Measurements from ENCODE around the gene GALNT17. TPM values are rescaled to one million over a fixed set of nuclear protein-coding genes. Genes with fewer than 3 reads are reported as not detected.
"Not testable (repeated sequence)": the region's sequence is repeated elsewhere in the genome, so short reads cannot be mapped to it uniquely, and the experiment has no call there.

GALNT17 gene
- total RNA-seq, 1 experiment from 2014 or later: not detected

GRCh38 chr7:71155236-71155635, 23.3 kb downstream of the GALNT17 start:
- in situ Hi-C loops (cut with HindIII; ENCODE audit: low sequenced_read_pairs): no loop called here
- DNase-seq (ENCODE audit: low spot score): no peak

DNA sequence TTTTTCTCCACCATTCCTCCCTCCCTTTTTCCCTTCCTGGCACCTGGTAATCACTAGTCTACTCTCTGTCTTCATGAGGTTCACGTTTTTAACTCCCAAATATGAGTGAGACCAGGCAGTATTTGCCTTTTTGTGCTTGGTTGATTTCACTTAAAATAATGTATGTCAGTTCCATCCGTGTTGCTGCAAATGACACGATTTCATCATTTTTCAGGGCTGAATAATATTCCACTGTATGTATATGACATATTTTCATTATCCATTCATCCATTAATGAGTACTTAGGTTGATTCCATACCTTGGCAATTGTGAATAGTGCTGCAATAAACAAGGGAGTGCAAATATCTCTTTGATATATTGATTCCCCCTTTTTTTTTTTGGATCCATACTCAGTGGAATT, 25.8 kb downstream of the GALNT17 start:
- DNase-seq (ENCODE audit: low spot score): no peak

DNA sequence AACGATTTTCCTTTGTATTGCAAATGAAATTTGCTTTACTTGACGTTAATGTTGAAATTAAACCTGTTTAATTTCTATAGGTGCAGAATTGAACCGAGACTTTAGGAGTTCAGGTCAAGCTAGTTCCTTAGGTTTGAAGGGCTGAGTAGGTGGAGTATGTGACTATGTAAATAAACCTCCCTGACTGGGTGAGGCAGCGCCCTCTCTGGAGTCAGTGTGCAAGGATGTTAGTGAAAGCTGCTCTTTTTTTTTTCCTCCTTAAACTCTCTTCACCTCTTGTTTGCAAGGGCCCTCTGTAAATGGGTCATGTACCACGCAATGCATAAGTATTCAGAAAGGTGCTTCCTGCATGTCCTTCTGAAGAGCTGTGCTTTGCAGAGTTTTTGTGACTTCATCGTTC, 33.8 kb downstream of the GALNT17 start:
- in situ Hi-C loops (cut with HindIII; ENCODE audit: low sequenced_read_pairs): no loop called here
- no peak for DNase-seq (ENCODE audit: low spot score)

More for the DNA sequence above, 25.8 kb downstream of the GALNT17 start:
- in situ Hi-C loops (cut with HindIII; ENCODE audit: low sequenced_read_pairs): no loop called here

DNA sequence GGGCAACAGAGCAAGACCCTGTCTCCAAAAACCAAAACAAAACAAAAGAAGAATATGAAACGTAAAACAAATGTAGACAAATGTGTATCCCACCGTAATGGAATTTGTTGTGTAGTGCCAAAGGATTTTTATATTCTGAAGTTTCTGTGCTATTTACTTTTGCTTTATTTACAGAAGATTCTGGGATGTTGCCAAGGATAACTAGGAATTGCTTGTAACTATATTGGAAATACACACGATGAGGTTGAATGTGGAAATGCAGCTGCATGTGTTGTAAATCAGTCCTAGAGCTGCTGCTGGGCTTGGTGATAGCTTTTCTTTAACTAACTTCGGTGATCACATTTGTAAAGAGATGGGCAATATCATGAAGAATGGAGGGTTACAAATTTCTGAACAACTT, 39.5 kb downstream of the GALNT17 start:
- no peak for DNase-seq (ENCODE audit: low spot score)
- in situ Hi-C loops (cut with HindIII; ENCODE audit: low sequenced_read_pairs): no loop called here

- DNase-seq (ENCODE audit: low spot score): peak; percentile 60
- in situ Hi-C loops (cut with HindIII; ENCODE audit: low sequenced_read_pairs): no loop called here
These were observed 42.0 kb downstream of the GALNT17 start for GRCh38 chr7:71173955-71174354.

GRCh38 chr7:71182438-71182935, 50.5 kb downstream of the GALNT17 start:
- peak; percentile 84 for DNase-seq (ENCODE audit: low spot score)
- in situ Hi-C loops (cut with HindIII; ENCODE audit: low sequenced_read_pairs): no loop called here

- in situ Hi-C loops (cut with HindIII; ENCODE audit: low sequenced_read_pairs): no loop called here
- DNase-seq (ENCODE audit: low spot score): no peak
These were observed 52.2 kb downstream of the GALNT17 start for GRCh38 chr7:71184136-71184535.

DNA sequence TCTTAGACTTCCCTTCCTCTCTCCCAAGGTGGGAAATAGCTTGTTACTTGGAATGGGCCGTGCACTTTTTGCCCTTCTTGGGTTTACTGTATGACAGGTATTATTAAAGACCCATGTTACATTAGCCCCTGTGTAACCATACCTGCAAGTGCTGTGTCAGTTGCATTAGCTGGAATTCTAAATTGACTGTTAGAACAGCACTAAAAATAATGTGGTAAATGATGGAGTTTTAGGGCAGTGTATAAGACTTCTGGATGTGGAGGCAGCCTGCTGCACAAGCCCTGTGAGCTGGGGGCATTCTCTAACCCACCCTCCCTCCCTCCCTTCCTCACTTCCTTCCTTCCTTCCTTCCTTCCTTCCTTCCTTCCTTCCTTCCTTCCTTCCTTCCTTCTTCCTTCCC, 52.7 kb downstream of the GALNT17 start:
- in situ Hi-C loops (cut with HindIII; ENCODE audit: low sequenced_read_pairs): no loop called here
- DNase-seq (ENCODE audit: low spot score): no peak

- in situ Hi-C loops (cut with HindIII; ENCODE audit: low sequenced_read_pairs): no loop called here
- DNase-seq (ENCODE audit: low spot score): no peak
These were observed 54.7 kb downstream of the GALNT17 start for GRCh38 chr7:71186535-71187057.

DNA sequence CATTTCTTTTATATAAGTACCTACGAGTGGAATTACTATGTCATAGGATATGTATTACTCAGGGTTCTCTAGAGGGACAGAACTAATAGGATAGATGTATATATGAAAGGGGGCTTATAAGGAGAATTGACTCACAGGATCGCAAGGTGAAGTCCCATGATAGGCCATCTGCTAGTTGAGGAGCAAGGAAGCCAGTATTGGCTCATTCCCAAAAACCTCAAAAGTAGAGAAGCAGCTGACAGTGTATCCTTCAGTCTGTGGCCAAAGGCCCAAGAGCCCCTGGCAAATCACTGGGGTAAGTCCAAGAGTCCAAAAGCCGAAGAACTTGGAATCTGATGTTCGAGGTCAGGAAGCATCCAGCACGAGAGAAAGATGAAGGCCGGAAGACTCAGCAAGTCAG, 59.8 kb downstream of the GALNT17 start:
- DNase-seq (ENCODE audit: low spot score): peak; percentile 81
- in situ Hi-C loops (cut with HindIII; ENCODE audit: low sequenced_read_pairs): no loop called here

GRCh38 chr7:71193099-71193810, 61.3 kb downstream of the GALNT17 start:
- in situ Hi-C loops (cut with HindIII; ENCODE audit: low sequenced_read_pairs): no loop called here
- DNase-seq (ENCODE audit: low spot score): peak; percentile 98

- in situ Hi-C loops (cut with HindIII; ENCODE audit: low sequenced_read_pairs): no loop called here
- DNase-seq (ENCODE audit: low spot score): peak; percentile 75
These were observed 66.4 kb downstream of the GALNT17 start for GRCh38 chr7:71198391-71198790.

DNA sequence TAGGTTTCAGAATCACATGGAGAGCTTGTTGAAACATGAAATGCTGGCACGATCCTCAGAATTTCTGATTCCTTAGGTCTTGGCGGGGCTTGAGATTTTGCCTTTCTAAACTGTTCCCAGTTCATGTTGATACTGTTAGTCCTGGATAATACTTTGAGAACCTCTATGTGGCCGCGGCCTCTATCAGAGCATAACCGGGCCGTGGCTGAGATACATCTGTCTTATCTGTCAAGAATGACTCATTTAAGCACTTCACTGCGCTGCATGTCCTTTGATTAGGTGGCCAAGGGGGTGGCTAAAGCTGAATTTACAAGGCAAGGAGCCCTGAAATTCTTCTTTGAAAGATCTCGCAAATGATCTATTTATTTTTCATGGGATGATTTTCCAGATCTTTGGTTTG, 66.9 kb downstream of the GALNT17 start:
- in situ Hi-C loops (cut with HindIII; ENCODE audit: low sequenced_read_pairs): no loop called here
- DNase-seq (ENCODE audit: low spot score): no peak

GRCh38 chr7:71206184-71206583, 74.2 kb downstream of the GALNT17 start:
- in situ Hi-C loops (cut with HindIII; ENCODE audit: low sequenced_read_pairs): no loop called here
- no peak for DNase-seq (ENCODE audit: low spot score)

DNA sequence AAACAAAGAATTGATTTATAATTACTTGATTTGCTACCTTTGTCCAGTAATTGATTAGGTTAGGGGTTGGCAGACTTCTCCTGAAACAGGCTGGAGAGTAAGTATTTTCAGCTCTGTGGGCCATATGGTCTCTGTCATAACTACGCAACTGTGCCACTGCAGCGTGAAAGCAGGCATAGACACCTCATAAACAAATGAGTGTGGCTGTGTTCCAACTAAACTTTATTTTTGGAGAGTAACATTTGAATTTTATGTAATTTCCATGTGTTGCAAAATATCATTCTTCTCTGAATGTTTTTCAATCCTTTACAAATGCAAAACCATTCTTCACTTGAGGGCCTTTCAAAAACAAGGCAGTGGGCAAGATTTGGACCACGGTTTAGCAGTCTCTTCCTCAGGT, 76.9 kb downstream of the GALNT17 start:
- in situ Hi-C loops (cut with HindIII; ENCODE audit: low sequenced_read_pairs): no loop called here
- DNase-seq (ENCODE audit: low spot score): peak; percentile 75

- DNase-seq (ENCODE audit: low spot score); in situ Hi-C loops (cut with HindIII; ENCODE audit: low sequenced_read_pairs): not testable (repeated sequence)
These were observed 77.5 kb downstream of the GALNT17 start for GRCh38 chr7:71209484-71209883.

DNA sequence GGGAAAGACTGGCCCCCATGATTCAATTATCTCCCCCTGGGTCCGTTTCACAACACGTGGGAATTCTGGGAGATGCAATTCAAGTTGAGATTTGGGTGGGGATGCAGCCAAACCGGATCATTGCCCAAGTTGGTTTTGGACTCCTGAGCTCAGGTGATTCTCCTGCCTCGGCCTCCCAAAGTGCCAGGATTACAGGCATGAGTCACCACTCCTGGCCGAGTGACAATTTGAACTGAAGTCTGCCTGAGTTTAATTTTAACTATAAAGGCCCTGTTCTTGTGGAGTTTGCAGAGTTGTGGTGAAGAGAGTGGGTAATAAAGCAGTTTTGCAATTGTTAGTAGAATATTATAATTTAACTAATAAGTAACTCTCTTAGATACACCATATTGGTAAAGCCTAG, 78.3 kb downstream of the GALNT17 start:
- in situ Hi-C loops (cut with HindIII; ENCODE audit: low sequenced_read_pairs): no loop called here
- DNase-seq (ENCODE audit: low spot score): no peak

DNA sequence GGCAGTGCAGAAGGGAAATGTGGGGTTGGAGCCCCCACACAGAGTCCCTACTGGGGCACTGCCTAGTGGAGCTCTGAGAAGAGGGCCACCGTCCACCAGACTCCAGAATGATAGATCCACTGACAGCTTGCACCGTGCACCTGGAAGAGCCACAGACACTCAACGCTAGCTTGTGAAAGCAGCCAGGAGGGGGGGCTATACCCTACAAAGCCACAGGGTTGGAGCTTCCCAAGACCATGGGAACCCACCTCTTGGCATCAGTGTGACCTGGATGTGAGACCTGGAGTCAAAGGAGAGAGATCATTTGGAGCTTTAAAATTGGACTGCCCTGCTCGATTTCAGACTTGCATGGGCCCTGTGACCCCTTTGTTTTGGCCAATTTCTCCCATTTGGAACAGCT, 80.5 kb downstream of the GALNT17 start:
- in situ Hi-C loops (cut with HindIII; ENCODE audit: low sequenced_read_pairs); DNase-seq (ENCODE audit: low spot score): not testable (repeated sequence)

- no peak for DNase-seq (ENCODE audit: low spot score)
- in situ Hi-C loops (cut with HindIII; ENCODE audit: low sequenced_read_pairs): no loop called here
These were observed 84.3 kb downstream of the GALNT17 start for GRCh38 chr7:71216211-71216610.

GRCh38 chr7:71220210-71220695, 88.3 kb downstream of the GALNT17 start:
- no peak for DNase-seq (ENCODE audit: low spot score)
- in situ Hi-C loops (cut with HindIII; ENCODE audit: low sequenced_read_pairs): no loop called here

- DNase-seq (ENCODE audit: low spot score): no peak
- in situ Hi-C loops (cut with HindIII; ENCODE audit: low sequenced_read_pairs): no loop called here
These were observed 89.1 kb downstream of the GALNT17 start for GRCh38 chr7:71221049-71221448.

Data from G401 (cell line).